ENCODE measurements around the gene ZSCAN20. TPM values are rescaled to one million over a fixed set of nuclear protein-coding genes. Genes with fewer than 3 reads are reported as not detected.

ZSCAN20 gene
- total RNA-seq, 4 donors from 2014 or later: 2.4 to 16.0 (median 5.2) TPM

DNA sequence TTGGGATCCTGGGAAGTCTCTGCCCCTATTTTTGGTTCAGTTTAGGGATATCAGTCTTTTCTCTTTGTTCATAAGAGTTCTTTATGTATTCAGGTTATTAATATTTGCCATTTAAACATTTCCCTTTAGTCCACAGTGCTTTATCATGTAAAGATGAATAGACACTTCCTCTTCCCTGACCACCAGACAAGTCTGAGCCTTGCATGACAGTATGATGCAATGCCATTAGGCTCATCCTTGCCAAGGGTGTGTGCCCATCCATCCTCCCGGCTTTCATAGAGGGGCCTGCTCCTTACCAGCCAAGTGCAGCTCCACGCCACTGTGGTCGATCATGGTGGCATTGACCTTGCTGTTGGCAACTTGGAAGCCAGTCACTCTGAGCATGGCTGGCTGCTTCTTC is 52.1 kb downstream of the ZSCAN20 start:
- intact Hi-C loops (cut with DNase I; ENCODE audit: low total_unique reads): no loop called here
- Histone ChIP-seq H3K4me3 (no peak overlapping the region), H3K36me3 (no peaks in the 10 kb centered on the region), H3K9me3 (no peaks in the 10 kb centered on the region), H3K27ac (no peak overlapping the region), H3K27me3 (no peaks in the 10 kb centered on the region), H3K4me1 (no peaks in the 10 kb centered on the region)
- DNase-seq: no peak
- TF ChIP-seq, protein P1, sequence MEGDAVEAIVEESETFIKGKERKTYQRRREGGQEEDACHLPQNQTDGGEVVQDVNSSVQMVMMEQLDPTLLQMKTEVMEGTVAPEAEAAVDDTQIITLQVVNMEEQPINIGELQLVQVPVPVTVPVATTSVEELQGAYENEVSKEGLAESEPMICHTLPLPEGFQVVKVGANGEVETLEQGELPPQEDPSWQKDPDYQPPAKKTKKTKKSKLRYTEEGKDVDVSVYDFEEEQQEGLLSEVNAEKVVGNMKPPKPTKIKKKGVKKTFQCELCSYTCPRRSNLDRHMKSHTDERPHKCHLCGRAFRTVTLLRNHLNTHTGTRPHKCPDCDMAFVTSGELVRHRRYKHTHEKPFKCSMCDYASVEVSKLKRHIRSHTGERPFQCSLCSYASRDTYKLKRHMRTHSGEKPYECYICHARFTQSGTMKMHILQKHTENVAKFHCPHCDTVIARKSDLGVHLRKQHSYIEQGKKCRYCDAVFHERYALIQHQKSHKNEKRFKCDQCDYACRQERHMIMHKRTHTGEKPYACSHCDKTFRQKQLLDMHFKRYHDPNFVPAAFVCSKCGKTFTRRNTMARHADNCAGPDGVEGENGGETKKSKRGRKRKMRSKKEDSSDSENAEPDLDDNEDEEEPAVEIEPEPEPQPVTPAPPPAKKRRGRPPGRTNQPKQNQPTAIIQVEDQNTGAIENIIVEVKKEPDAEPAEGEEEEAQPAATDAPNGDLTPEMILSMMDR (IDR thresholded peaks at IDR 0.05): no peak
- TF ChIP-seq POLR2A (IDR thresholded peaks at IDR 0.05): no peak

GRCh38 chr1:33527934-33528333 is 55.5 kb downstream of the ZSCAN20 start:
- no peaks in the 10 kb centered on the region for H3K4me1 ChIP-seq
- H3K9me3 ChIP-seq: no peaks in the 10 kb centered on the region
- no peaks in the 10 kb centered on the region for H3K36me3 ChIP-seq
- H3K27me3 ChIP-seq: no peaks in the 10 kb centered on the region
- intact Hi-C loops (cut with DNase I; ENCODE audit: low total_unique reads): no loop called here
- no peak for DNase-seq
- H3K4me3 ChIP-seq: no peak overlapping the region
- no peak overlapping the region for H3K27ac ChIP-seq
- TF ChIP-seq, protein P1 (IDR thresholded peaks at IDR 0.05): no peak
- TF ChIP-seq POLR2A (IDR thresholded peaks at IDR 0.05): no peak

- no peaks in the 10 kb centered on the region for H3K27me3 ChIP-seq
- H3K4me1 ChIP-seq: no peaks in the 10 kb centered on the region
- no peak overlapping the region for H3K27ac ChIP-seq
- H3K9me3 ChIP-seq: no peaks in the 10 kb centered on the region
- no peak for TF ChIP-seq POLR2A (IDR thresholded peaks at IDR 0.05)
- TF ChIP-seq, protein P1 (IDR thresholded peaks at IDR 0.05): no peak
- intact Hi-C loops (cut with DNase I; ENCODE audit: low total_unique reads): no loop called here
- H3K4me3 ChIP-seq: no peak overlapping the region
- no peak for DNase-seq
- no peaks in the 10 kb centered on the region for H3K36me3 ChIP-seq
Measured at GRCh38 chr1:33529957-33530356, 57.5 kb downstream of the ZSCAN20 start.

- H3K9me3 ChIP-seq: no peaks in the 10 kb centered on the region
Measured at GRCh38 chr1:33532250-33532649, 59.8 kb downstream of the ZSCAN20 start.

DNA sequence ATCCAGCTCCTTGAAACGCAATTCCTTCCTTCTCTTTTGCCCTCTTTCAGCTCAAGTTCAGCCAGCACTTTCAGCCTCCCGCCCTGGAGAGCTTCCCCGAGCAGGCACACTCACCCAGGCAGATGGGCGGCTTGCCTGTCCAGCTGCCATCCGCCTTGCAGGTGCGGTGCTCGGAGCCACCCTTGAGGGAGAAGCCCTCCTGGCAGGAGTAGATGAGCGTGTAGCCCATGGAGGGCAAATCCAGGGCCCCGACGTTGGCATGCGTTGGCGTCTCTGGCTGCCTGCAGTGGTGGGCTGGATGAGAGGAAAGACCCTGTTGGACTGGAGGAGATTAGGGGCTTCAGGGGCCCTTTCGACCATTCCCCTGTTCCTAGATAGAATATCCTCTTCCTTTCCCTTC is 60.5 kb downstream of the ZSCAN20 start:
- H3K27me3 ChIP-seq: no peaks in the 10 kb centered on the region
- intact Hi-C loops (cut with DNase I; ENCODE audit: low total_unique reads): no loop called here
- TF ChIP-seq POLR2A (IDR thresholded peaks at IDR 0.05): no peak
- TF ChIP-seq, protein P1 (IDR thresholded peaks at IDR 0.05): no peak
- no peaks in the 10 kb centered on the region for H3K4me1 ChIP-seq
- no peak for DNase-seq
- no peaks in the 10 kb centered on the region for H3K36me3 ChIP-seq
- H3K4me3 ChIP-seq: no peak overlapping the region
- H3K9me3 ChIP-seq: no peaks in the 10 kb centered on the region
- H3K27ac ChIP-seq: no peak overlapping the region

More at GRCh38 chr1:33532250-33532649, 59.8 kb downstream of the ZSCAN20 start:
- no peaks in the 10 kb centered on the region for H3K36me3 ChIP-seq
- no peaks in the 10 kb centered on the region for H3K4me1 ChIP-seq
- no peak overlapping the region for H3K4me3 ChIP-seq
- no peak overlapping the region for H3K27ac ChIP-seq
- TF ChIP-seq POLR2A (IDR thresholded peaks at IDR 0.05): no peak
- TF ChIP-seq, protein P1 (IDR thresholded peaks at IDR 0.05): no peak
- no peak for DNase-seq
- intact Hi-C loops (cut with DNase I; ENCODE audit: low total_unique reads): no loop called here
- no peaks in the 10 kb centered on the region for H3K27me3 ChIP-seq

All from uterus (tissue), 4 donors.